B cell (primary cell): ENCODE results near the gene CLN5. TPM values are rescaled to one million over a fixed set of nuclear protein-coding genes. Genes with fewer than 3 reads are reported as not detected.

Experiments
- ATAC-seq: fragments of 200-7000 bp; cut with Tn5 transposase; one replicate; pipeline ENCODE4 v1.10.0; 2021; ENCODE audit warnings: low read depth, mild to moderate bottlenecking, moderate number of reproducible peaks, moderate library complexity
- CTCF ChIA-PET: fragments of 350-600 bp; sonication (Branson Sonifier 250); formaldehyde crosslinking; loops from one replicate; lab custom pipeline; 2021; ENCODE audit warnings: antibody characterized with exemption, inconsistent platforms; lab: Charles Lee
- POLR2A ChIA-PET: fragments of 350-600 bp; sonication (Branson Sonifier 250); formaldehyde crosslinking; loops from one replicate; lab custom pipeline; 2021; ENCODE audit warnings: antibody characterized with exemption; lab: Charles Lee
- DNase-seq: peaks from one replicate; pipeline ENCODE4 v3.0.0; 2013
- H2AFZ ChIP-seq: 2 replicates; pipeline ENCODE4 v1.6.1; 2012; ENCODE audit warnings: mild to moderate bottlenecking, low read depth, low read length; ENCODE audit not compliant: insufficient read depth, poor library complexity, severe bottlenecking
- H3K27ac ChIP-seq, 2 donors: 1 replicate in 1 of 2; 2 replicates in 1 of 2; pipeline ENCODE4 v1.5.1; 2012 to 2013; ENCODE audit warnings: low read length in 2 of 2, mild to moderate bottlenecking in 2 of 2, moderate library complexity in 1 of 2
- H3K27me3 ChIP-seq, 4 experiments: fragments of 200-600 bp in 1 of 4; sonication (generic) in 1 of 4; replicated peaks in 1 of 4; 1 replicate in 2 of 4; 2 replicates in 2 of 4; pipeline versions ENCODE4 v1.6.1 to v1.7.0; 2013 to 2016; ENCODE audit warnings: low read length in 3 of 4, mild to moderate bottlenecking in 2 of 4, mixed read lengths in 1 of 4, moderate library complexity in 1 of 4; ENCODE audit not compliant: insufficient read depth in 4 of 4, control insufficient read depth in 3 of 4; ENCODE audit errors: control extremely low read depth in 1 of 4
- H3K36me3 ChIP-seq, 2 experiments: replicated peaks in 1 of 2; 1 replicate in 1 of 2; 2 replicates in 1 of 2; pipeline versions ENCODE4 v1.6.1 to v1.7.1; 2013; ENCODE audit warnings: low read length in 1 of 2; ENCODE audit not compliant: insufficient read depth in 2 of 2, control insufficient read depth in 1 of 2; ENCODE audit errors: control extremely low read depth in 1 of 2, extremely low read depth in 1 of 2
- H3K4me1 ChIP-seq, 2 donors: fragments of 200-600 bp in 1 of 2; sonication (generic) in 1 of 2; 1 replicate in 1 of 2; 2 replicates in 1 of 2; pipeline versions ENCODE4 v1.5.1 to v1.6.1; 2013 to 2017; ENCODE audit warnings: low read length in 2 of 2; ENCODE audit not compliant: control insufficient read depth in 2 of 2, insufficient read depth in 2 of 2
- H3K4me2 ChIP-seq: replicated peaks from 2 replicates; pipeline ENCODE3; 2012; ENCODE audit warnings: mild to moderate bottlenecking, low read depth, low read length; ENCODE audit not compliant: poor library complexity, severe bottlenecking
- H3K4me3 ChIP-seq, 5 experiments: fragments of 200-600 bp in 1 of 5; sonication (generic) in 1 of 5; 1 replicate in 3 of 5; 2 replicates in 2 of 5; pipeline versions ENCODE4 v1.5.1 to v1.7.0; 2011 to 2016; ENCODE audit warnings: low read length in 4 of 5, mild to moderate bottlenecking in 4 of 5, low read depth in 2 of 5, control low read depth in 1 of 5, moderate library complexity in 1 of 5; ENCODE audit not compliant: insufficient read depth in 1 of 5; ENCODE audit errors: control extremely low read depth in 1 of 5, extremely low read depth in 1 of 5
- H3K79me2 ChIP-seq: fragments of 200-600 bp; sonication (generic); one replicate; pipeline ENCODE4 v1.6.0; 2016; ENCODE audit warnings: low read length; ENCODE audit not compliant: control insufficient read depth, insufficient read depth
- H3K9ac ChIP-seq: fragments of 200-600 bp; sonication (generic); 2 replicates; pipeline ENCODE4 v1.6.1; 2017; ENCODE audit warnings: mild to moderate bottlenecking, low read length, moderate library complexity
- H3K9me3 ChIP-seq, 3 donors: one replicate each; pipeline versions ENCODE4 v1.6.1 to v1.7.1; 2013; ENCODE audit warnings: low read length in 2 of 3; ENCODE audit not compliant: control insufficient read depth in 2 of 3, insufficient read depth in 1 of 3; ENCODE audit errors: control extremely low read depth in 1 of 3
- H4K20me1 ChIP-seq: 2 replicates; pipeline ENCODE4 v1.6.0; 2012; ENCODE audit warnings: mild to moderate bottlenecking, low read length; ENCODE audit not compliant: insufficient read depth, control insufficient read depth, poor library complexity, severe bottlenecking
- H3K27ac Mint-ChIP-seq: one replicate; pipeline ENCODE4 v1.8.0; 2021; ENCODE audit warnings: mixed read lengths
- H3K27me3 Mint-ChIP-seq: one replicate; pipeline ENCODE4 v1.8.0; 2021; ENCODE audit warnings: mixed read lengths
- H3K4me1 Mint-ChIP-seq: one replicate; pipeline ENCODE4 v1.8.0; 2021; ENCODE audit warnings: mixed read lengths
- H3K4me3 Mint-ChIP-seq: one replicate; pipeline ENCODE4 v1.8.0; 2021; ENCODE audit warnings: mixed read lengths
- H3K9me3 Mint-ChIP-seq: one replicate; pipeline ENCODE4 v1.8.0; 2022; ENCODE audit warnings: mixed read lengths; ENCODE audit not compliant: insufficient read depth
- EZH2 ChIP-seq: IDR thresholded peaks from 2 replicates; pipeline ENCODE4 v1.6.1; 2012; ENCODE audit warnings: borderline replicate concordance, low read depth, mild to moderate bottlenecking, moderate library complexity, low read length; ENCODE audit not compliant: insufficient read depth, poor library complexity, severe bottlenecking
- WGBS: methylation state at CpG from one replicate; pipeline ENCODE4 v1.1.5; 2013; ENCODE audit warnings: missing lambda C conversion rate; ENCODE audit not compliant: insufficient coverage; 5-methylcytosine and 5-hydroxymethylcytosine counted together
- intact Hi-C: fragments of 100-400 bp; cut with micrococcal nuclease; formaldehyde crosslinking; loops from one replicate; pipeline ENCODE4 v1.10.0; 2022
- polyA plus RNA-seq: library from polyadenylated mRNA; depleted of rRNA; stranded (reverse); fragments of >200 nt; gene quantifications from 2 replicates; pipeline ENCODE4 v1.2.3, GENCODE V29; 2012
- total RNA-seq, 2 donors: library from RNA; stranded (reverse); fragments of 120-200 nt in 1 of 2; gene quantifications; 1 replicate in 1 of 2; 2 replicates in 1 of 2; pipeline versions ENCODE4 v1.2.3 to v1.2.4, GENCODE V29; 2013 to 2022
- TF ChIP-seq, protein P1 (sequence below): fragments of 200-600 bp; IDR thresholded peaks from one replicate; pipeline ENCODE4 v1.8.0; 2022; ENCODE audit warnings: antibody characterized with exemption, mild to moderate bottlenecking

The CLN5 gene
- total and polyA plus RNA-seq, 2 donors (not counting 1 experiment from before 2014, with no cell fraction given) = 11.9 to 36.9 TPM

DNA sequence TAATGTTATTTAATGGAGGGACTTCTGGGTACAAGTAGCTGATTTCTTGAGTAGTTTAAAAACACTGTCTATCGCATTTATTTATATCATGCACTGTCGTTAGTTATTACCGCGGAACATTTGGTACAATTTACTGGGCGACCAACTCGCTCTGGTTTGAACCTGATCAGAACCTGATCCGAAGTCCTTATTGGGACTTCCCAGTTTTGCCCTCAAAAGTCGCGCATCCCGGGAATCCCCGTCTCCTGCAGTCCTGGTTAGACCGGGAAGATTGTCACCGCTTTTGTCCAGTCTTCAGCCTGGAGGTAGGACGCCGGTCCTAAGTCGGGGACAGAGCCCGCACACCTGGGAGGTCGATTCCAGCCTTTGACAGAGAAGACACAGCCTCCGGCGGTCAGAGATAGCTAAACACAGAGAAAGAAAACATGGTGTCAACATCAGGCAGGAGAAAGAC is 694 bp downstream of the CLN5 start:
- Histone ChIP-seq H3K4me3 (peak overlapping the region; percentile 78 to 90 (median 86)), H4K20me1 (no peaks in the 10 kb centered on the region), H3K4me2 (peak overlapping the region; percentile 82), H3K9me3 (no peaks in the 10 kb centered on the region), H2AFZ (peak overlapping the region; percentile 91), H3K79me2 (peaks cover 10% of the 10 kb centered on the region), H3K9ac (peak overlapping the region; percentile 83), H3K27ac (peak overlapping the region; percentile 88 to 93), H3K36me3 (peaks cover 0 to 4% of the 10 kb centered on the region in 2 experiments), H3K27me3 (no peaks in the 10 kb centered on the region), H3K4me1 (peaks cover 15 to 17% of the 10 kb centered on the region in 2 donors)
- ChIA-PET POLR2A (interaction anchor here (1.0 to 4.0 kb wide), 5 partner anchors 9 to 107 kb away, joined by 3 to 27 read pairs (median 4); partner anchors contain the start of genes FBXL3 and KCTD12), CTCF (interaction anchor here (1.1 to 3.2 kb wide), 8 partner anchors 10 to 486 kb away, joined by 3 to 17 read pairs (median 6); no protein-coding TSS in a partner anchor)
- Mint-ChIP-seq H3K4me1 (peaks cover 28% of the 10 kb centered on the region), H3K9me3 (no peaks in the 10 kb centered on the region), H3K27me3 (no peaks in the 10 kb centered on the region), H3K27ac (peak overlapping the region; percentile 99), H3K4me3 (peak overlapping the region; percentile 99)
- DNase-seq (no peak), ATAC-seq (no peak)
- intact Hi-C loops = loop anchor here (1.0 to 5.0 kb wide), 5 partner anchors 34 to 1665 kb away; partner anchors contain the start of genes COMMD6 and OBI1
- TF ChIP-seq EZH2 = no peak
- TF ChIP-seq, protein P1, sequence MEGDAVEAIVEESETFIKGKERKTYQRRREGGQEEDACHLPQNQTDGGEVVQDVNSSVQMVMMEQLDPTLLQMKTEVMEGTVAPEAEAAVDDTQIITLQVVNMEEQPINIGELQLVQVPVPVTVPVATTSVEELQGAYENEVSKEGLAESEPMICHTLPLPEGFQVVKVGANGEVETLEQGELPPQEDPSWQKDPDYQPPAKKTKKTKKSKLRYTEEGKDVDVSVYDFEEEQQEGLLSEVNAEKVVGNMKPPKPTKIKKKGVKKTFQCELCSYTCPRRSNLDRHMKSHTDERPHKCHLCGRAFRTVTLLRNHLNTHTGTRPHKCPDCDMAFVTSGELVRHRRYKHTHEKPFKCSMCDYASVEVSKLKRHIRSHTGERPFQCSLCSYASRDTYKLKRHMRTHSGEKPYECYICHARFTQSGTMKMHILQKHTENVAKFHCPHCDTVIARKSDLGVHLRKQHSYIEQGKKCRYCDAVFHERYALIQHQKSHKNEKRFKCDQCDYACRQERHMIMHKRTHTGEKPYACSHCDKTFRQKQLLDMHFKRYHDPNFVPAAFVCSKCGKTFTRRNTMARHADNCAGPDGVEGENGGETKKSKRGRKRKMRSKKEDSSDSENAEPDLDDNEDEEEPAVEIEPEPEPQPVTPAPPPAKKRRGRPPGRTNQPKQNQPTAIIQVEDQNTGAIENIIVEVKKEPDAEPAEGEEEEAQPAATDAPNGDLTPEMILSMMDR = no peak
- 3% methylated on average over 20 of the region's 20 CpGs for WGBS

DNA sequence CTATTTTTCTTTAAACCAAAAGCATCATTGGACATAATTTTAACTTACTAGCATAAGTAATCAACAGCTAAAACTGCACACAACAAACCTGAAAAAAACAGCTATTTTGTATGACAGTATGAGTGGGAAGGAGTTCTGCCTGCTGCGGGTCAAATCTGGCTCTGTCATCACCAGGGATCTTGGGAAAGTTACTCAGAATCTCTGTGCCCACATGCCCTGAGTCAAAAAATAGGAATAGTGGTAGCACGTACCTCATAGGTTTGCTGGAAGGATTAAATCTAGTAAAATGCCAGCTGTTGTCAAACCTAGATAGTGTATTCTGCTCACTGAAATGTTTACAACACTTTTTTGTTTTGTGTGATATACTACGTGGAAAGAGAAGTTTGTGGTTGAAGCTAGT is 1.1 kb downstream of the CLN5 start:
- intact Hi-C loops = loop anchor here (2.0 to 5.0 kb wide), 4 partner anchors 108 to 1664 kb away; partner anchors contain the start of genes COMMD6 and OBI1
- Histone ChIP-seq H3K4me1 (peaks cover 16 to 17% of the 10 kb centered on the region in 2 donors), H3K27ac (peak overlapping the region; percentile 88 to 93), H3K9me3 (no peaks in the 10 kb centered on the region), H4K20me1 (no peaks in the 10 kb centered on the region), H3K9ac (peak overlapping the region; percentile 83), H3K79me2 (peaks cover 10% of the 10 kb centered on the region), H3K4me3 (peak overlapping the region; percentile 78 to 90 (median 86)), H3K36me3 (peaks cover 3 to 4% of the 10 kb centered on the region in 2 experiments), H2AFZ (peak overlapping the region; percentile 91), H3K27me3 (no peaks in the 10 kb centered on the region), H3K4me2 (peak overlapping the region; percentile 82)
- H3K27ac Mint-ChIP-seq = peak overlapping the region; percentile 99
- WGBS = 57% methylated on average over 1 of the region's 3 CpGs
- DNase-seq = no peak
- TF ChIP-seq, protein P1 = no peak
- TF ChIP-seq EZH2 = no peak
- ATAC-seq = no peak
- CTCF ChIA-PET = interaction anchor here (1.1 to 3.2 kb wide), 8 partner anchors 10 to 486 kb away, joined by 3 to 17 read pairs (median 6); no protein-coding TSS in a partner anchor
- peak overlapping the region; percentile 99 for H3K4me3 Mint-ChIP-seq
- H3K9me3 Mint-ChIP-seq = no peaks in the 10 kb centered on the region
- POLR2A ChIA-PET = interaction anchor here (1.0 to 4.0 kb wide), 5 partner anchors 9 to 107 kb away, joined by 3 to 27 read pairs (median 4); partner anchors contain the start of genes FBXL3 and KCTD12
- H3K27me3 Mint-ChIP-seq = no peaks in the 10 kb centered on the region
- peaks cover 29% of the 10 kb centered on the region for H3K4me1 Mint-ChIP-seq
